ENCODE measurements around the gene LAD1. TPM values are rescaled to one million over a fixed set of nuclear protein-coding genes. Genes with fewer than 3 reads are reported as not detected.

The LAD1 gene
- total RNA-seq, 1 donor from 2014 or later, result 35.6 TPM

DNA sequence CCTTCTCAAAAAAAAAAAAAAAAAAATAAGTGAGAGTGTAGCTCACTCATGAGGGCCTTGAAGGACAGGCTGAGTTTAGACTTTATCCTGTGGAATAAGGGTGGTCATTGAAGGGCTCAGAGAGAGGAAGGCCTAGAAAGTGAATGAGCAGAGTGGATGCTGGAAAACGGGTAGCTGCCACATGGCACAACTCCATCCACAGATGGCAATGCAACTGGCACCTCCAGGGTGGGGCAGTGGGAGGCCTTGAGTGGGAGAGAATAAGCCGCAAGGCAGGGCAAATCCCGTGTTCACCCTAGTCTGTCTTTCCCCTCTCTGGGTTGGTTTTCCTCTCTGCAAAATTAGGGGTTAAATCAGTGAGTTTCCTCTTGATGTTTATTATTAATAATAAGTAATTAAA lies 19.3 kb upstream of the LAD1 start:
- DNase-seq, result no peak

DNA sequence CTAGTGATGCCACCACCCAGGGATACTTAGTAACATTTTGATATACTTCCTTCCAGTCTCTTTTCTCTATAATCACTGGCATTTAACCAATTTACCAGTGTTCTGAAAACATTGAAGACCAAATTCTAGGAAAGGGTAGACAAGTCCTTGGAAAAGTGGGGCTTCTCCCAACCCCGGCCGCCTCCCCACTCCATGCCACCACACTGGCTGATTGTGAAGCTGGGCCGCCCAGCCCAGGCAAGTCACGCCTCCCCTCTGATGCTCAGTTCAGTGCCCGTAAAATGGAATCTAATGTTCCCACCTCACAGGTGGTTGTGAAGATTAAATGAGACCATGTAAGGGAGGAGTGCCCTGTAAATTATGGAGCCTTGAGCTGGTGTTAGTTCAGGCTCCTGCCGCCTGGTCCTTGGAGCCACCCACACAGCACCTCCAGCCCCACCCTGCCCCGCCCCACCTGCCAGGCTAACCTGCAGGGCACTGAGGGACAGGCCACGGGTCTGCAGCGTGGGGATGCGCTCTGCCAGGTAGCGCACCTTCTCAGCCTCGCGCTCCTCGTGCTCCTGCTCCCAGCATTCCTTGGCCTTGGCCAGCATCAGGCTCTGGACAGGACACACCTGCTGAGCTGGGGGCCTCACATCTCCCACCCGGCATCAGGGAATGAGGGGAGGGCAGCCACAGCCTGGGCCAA lies 15.1 kb upstream of the LAD1 start:
- DNase-seq, result no peak

DNA sequence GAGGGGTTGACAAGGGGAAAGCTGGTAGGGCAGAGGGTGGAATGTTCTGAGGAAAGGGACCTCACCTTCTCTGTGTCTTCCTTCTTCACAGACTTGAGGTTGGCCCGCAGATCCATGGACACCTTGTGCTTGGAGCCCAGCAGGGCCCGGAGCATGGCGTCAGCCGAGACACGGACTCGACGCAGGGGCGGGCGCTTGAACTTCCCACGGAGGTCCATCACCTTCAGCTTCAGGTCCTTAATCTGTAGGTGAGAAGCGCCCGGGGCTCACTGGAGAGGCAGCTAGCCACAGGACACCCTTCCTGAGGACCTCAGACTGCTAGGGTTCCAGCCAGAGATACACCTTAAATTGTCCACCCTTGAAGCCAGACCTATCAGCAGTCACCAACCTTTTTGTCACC lies 12.2 kb upstream of the LAD1 start:
- no peak for DNase-seq

DNA sequence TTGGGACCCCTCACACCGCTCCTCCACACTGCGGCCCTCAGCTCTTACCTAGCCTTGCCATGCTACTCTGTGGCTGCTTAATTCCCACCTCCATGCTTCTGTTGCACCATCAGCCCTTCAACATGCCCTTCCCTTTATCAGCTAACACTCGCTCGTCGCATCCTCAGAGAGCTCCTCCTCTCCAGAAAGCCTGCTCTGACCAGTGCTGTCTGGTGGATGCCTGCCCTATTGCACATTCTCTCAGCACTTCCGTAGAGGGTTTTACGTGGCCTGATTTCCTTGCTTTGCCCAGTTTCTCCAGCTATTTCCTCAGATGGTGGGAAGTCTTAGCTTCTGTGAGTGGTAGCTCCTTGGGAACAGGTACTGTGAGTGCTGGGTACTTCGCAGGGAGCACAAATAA lies 10.3 kb upstream of the LAD1 start:
- DNase-seq, result no peak

DNA sequence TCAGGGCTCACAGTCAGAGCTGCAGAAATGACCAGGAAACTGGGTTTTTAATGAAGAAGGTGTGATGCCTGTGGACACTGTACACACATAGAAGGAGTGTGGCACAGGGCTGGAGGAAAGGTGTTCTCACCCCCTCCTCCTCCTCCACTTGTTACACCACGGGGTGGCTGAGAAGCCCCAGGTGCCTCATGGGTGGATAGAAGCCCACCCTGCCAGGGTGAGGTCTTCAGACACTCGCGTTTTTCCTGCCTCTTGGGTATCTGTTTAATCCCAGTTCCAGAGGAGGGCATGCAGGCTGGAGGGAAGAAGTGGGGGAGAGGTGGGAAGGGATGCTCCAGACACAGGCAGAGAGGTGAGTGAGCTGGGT lies 9.7 kb upstream of the LAD1 start:
- no peak for DNase-seq

DNA sequence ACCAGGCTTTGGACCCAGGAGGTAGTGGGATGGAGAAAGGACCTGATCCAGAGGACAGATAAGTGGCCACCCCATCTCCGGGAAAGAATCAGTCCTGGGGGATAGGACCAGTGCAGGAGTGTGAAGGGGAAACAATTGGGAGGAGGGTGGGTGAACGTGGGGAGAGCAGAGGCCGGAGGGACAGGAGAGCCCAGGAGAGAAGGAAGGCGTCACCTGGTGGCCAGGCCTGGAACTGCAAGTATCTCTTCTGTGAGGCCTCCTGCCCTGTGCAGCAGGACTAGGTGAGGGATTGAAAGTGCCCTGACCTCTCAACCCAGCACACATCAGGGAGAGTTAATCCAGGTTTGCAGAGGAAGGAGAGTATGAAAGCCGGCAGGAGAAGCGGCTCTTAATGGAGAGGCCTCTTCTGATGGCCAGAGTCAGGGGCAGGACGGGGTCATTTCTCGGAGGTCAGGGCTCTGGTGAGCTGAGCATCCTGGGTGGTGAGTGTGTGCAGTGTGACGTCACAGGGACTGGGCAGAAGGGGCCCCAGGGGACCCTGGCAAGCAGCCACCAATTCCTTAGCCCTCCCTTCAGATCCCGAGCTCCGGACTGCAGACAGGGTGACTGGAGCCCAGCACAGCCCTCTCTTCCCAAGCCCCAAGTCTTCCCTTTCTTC lies 9.2 kb upstream of the LAD1 start:
- DNase-seq, result peak; percentile 91

DNA sequence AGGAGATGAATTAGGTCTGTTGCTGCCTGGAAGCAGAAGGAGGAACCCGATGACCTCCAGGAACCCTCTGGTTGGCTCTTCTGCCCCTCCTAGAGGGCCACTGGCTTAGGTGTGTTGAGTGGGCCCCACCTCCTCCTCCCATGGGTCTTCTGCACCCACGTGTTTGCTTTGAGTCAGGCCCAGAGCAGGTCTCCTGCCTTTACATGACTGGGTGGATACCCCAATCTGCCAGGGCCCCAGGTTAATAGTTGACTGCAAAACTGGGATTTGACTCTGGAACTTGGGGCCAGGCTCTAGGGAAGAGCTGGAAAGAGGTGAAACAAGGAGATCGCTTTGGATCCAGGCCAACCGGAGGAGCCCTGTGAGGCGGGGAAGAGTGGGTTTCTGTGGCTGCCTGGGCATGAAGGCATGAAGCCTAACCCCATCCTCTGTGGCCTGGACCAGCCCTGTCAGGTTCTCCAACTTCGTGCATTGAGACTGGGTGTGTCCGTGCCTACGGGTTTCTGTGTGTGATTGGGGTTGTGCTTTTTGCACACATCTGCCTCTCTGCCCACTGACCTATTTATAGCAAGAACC lies 7.8 kb upstream of the LAD1 start:
- DNase-seq, result no peak

DNA sequence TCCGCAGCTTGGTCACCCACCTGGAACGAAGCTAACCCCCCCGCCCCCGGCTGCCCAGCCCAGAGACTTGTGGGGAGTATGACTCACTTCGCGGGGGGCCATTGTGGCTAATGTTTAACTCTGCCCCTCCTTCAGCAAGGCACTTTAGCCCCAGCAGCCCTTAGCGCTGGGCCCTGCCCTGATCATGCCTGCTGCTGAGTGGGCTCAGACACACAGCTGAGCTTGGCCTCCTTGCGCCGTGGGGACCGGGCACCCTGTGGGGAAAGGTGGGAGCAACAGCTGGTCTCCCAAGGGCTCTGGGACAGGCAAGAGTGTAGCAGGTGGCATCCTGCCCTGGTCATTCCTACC lies 6.3 kb upstream of the LAD1 start:
- no peak for DNase-seq

DNA sequence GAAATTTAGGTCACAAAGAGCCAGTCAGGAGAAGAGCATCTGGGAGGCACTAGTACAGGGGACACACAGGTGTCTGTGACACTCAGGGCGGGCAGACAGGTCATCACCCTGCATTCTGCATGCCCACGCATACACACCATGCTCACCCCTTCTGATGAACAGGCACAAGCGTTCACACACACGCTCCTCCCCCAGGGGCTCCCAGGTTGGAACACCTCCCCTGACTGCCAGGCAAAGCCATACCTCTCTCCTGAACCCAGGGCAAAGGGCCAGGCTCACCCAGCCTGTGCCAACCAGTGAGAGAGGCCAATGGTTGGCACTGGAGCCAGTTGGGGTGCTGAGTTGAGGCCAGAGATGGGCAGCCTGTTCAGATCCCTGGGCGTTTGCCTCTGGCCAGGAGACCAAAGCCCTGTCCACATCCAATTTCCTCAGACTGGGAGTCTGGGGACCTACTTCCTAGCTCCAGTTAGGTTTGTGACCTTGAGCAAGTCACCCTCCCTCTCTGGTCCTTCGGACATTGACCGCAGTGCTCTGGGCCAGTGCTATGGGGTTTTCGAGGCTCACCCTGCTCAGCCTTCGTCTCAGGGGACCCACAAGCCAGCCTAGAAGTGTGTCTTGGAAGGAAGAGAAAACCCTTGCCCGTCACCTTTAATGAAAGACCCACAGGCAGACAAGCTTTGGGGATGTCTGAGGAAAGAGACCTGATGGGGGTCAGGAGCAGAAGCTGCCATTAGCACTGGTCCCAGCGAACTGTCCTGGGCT lies 5.8 kb upstream of the LAD1 start:
- DNase-seq, result no peak

DNA sequence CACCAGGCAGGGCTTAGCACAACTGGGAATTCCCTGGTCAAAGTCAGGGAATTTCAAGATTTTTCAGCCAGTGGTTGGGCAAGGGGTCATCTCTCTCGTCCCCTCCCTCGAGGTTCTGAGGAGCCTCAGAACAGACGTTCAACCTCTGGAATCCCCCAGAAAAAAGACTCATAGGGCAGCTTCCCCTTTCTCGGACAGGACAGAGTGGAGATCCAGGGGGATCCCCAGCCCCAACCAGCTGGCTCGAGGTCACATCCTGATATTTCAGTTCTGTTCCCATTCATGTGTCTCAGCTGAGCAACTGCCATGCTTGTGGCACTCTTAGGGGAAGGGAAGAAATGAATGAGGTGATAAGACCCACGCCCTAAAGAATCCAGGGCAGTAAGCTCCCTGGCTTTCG lies 4.9 kb upstream of the LAD1 start:
- no peak for DNase-seq

DNA sequence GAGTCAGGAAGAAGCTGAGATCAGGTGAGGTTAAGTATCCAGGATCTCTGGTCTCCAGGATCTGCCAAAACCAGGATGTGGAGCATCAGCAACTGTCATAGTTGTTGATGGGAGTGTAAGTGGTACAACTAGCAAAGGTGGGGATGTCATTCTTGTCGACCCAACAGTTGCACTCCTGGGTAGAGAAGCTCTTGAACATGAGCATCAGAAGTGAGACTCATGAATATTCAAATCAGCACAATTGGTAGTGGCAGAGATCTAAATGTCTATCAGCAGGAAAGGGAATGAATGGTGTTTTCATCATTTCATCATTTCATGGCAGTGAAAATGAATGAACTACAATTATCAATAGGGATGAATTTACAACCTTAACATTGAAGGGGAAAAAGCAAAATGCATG lies 4.2 kb upstream of the LAD1 start:
- DNase-seq, result no peak

DNA sequence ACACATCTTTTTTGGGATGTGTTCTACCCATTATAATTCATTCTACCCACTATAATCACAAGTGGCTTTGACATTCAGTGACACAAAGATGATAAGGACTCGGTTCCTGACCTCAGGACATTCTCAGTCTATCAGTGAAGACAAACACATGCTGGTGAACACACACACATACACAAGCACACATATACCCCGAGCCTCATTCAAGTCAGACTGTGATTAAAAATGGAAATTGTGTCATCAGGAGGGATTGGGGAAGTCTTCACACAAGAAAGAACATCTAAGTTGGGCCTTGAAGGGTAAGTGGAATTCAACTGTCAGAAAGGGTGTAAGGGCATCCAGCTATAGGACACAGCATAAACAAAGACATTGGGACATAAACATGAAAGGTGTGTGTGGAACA lies 2.6 kb upstream of the LAD1 start:
- no peak for DNase-seq

DNA sequence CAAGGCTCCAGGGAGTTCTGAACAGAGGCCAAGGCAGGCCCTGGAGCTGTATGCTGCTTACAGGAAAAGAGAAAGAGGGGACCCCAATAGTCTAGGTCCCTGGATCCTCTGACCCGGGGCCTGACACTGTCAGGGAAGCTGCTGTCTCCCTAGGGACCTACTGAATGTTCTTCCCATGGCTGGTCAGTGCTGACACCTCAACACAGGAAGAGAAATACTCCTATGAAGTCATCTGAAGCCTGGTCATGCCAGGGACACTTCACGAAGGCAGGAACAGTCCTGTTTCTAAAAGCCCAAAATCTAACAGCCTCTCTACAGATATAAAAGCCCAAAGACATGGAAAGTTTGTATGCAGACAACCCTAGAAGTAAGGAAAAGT lies 1.7 kb upstream of the LAD1 start:
- DNase-seq, result no peak

DNA sequence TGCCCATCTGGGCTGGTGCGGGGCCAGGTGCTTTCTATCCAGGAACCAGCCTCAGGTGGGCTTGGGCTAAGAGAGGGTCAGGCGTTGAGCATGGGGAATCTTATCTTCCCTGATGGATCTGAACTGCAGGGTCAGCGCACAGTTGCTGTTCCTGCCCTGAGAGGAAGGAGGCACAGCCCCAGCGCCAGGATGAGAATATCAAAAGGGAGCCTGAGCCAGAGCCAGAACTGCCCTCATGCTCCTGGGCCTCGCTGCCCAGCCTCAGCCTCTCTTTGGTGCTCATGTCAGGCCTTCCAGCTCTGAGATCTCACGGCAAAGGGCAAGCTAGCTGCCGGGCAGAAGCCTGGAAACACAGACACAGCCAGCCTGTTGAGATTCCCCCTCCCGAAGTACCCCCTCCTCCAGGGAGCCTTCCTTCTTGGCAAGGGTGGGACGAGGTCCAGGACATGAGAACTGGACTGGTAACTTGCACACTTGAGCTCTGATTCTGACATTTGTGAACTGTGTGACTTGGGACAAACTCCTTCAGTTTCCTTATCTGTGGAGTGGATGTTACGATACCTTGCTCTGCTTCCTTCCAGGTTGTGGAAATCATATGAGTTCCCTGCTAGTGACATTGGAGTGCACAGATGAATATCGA lies 1.2 kb upstream of the LAD1 start:
- no peak for DNase-seq

DNA sequence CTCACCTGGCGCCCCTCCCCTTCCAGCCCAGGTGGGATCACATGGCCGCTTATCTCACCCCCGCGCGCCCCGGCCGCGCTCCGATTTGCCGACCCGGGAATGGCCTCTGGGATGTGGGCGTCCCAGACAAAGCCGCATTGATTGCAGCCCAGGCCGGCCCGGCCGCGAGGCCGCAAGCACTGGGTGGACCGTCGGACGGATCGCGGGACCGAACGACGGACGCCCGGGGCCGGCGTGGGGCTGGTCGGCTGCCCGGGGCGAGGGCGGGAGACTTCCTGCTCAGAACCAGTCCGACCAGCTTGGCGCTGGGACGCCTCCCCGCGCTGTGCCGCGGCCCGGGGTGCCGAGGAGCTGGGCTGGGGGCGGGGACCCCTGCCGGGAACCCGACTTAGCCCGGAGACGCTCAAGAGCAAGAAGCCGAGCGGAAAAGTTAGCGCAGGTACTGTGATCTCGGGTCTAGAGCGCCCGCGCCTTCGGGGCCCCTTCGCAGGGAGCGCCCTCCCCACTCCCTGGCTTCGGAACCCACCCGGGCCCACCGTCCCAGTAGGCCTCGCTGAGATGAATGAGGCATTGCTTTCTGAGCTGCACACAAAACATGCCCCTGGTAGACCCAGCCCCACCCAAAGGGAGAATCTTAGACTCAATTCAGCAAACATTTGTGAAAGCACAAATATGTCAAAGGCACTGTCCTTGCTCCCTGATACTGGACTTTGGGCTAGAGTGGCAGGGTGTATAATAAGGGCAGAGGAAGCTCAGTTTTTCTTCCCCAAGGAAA lies 415 bp upstream of the LAD1 start:
- no peak for DNase-seq

DNA sequence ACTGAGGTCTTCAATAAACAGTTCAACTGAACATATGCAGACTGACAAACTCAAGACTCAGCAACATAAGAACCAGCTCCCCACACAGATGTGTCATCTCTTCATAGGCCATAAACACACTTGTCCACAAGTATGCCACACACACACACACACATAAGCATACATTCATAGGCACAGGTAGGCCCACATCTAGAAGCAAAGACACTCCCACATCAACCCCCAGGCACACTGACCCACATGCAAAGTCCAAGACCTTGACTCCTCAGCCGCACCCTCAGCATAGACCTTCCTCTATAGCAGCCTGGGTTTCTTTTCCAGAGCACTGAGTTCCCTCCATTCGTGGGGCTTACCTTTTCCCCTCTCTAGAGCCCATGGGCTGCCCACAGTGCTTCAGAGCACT lies 1.4 kb downstream of the LAD1 start:
- no peak for DNase-seq

DNA sequence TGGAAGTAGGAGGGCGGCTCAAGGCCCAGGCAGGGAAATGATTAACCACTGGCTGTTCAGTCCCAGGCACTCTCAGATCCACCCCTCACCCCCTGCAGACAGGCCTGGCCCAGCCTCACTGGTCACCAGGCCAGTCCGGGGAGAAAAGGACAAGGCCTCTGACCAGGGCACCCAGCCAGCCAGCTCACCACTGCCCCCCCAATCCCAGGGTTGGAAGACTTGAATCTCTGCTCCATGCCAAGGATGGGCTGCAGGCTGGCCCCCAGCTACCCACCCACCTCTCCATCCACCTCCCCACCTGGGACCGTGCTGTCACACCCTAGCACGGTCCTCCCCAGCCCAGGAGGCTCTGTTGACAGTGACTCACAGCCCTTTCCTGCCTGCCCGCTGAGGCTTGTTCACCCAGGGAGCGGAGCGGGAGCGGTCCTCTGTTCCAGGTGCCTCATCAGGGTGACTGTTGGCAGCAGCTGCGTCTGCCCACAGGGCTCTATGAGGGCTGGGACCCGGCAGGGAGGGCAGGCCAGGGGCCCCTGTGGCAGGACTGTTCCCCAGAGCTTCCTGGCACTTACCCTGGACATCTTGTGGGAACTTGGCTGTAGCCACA lies 2.2 kb downstream of the LAD1 start:
- DNase-seq, result peak; percentile 59

DNA sequence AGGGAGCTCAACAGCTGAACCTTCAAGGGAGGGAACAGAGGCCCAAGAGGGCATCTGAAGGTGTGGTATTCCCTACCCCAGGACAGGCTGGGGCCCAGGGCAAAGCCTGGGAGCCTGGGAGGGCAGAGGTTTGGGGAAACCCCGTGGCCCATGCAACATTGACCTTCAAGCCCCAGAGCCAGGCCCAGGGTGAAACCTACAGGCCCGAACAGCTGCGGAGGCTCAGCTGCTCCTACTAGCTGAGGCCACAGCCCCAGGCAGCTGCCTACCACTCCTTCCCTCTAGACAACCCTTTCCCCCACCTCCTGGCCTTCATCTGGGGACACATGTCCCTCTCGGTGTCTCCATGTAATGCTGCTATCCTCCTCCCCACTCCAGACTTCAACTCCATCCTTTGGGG lies 3.2 kb downstream of the LAD1 start:
- DNase-seq, result peak; percentile 87

DNA sequence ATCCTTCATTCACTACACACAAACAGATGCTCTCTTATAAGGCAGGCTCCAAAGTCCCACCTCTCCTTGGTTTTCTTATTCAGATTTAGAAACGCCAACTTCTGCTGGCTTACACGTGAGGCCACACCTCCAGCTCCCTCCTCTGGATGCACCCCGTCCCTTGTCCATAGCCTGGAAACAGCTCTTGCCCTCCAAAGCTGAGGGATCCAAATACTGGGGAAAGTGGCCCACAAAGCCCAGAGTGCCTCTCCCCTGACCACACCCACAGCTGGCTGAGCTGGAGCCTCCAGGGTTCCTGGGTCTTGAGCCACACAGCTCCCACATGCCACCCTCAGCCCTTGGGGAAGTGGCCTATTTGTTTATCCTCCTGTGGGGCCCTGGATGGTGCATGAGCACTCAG lies 4.5 kb downstream of the LAD1 start:
- no peak for DNase-seq

DNA sequence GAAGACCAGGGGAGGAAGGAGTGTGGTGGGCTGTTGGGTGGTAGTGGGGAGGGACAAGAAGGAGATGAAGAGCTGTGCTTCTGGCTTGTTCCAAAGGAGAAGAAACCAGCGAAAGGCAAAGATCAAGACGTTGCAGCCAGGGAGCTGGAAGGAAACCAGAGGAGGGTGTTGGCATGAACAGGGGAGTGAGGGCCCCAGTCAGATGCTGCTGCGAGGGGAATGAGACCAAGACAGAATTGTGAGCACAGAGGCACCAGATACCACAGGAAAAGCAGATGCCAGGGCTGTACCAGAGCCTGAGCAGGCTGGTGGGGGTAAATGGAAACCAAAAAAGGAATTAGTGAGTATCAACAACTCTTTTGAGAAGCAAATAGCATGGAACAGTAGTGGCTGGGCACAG lies 6.0 kb downstream of the LAD1 start:
- peak; percentile 63 for DNase-seq

DNA sequence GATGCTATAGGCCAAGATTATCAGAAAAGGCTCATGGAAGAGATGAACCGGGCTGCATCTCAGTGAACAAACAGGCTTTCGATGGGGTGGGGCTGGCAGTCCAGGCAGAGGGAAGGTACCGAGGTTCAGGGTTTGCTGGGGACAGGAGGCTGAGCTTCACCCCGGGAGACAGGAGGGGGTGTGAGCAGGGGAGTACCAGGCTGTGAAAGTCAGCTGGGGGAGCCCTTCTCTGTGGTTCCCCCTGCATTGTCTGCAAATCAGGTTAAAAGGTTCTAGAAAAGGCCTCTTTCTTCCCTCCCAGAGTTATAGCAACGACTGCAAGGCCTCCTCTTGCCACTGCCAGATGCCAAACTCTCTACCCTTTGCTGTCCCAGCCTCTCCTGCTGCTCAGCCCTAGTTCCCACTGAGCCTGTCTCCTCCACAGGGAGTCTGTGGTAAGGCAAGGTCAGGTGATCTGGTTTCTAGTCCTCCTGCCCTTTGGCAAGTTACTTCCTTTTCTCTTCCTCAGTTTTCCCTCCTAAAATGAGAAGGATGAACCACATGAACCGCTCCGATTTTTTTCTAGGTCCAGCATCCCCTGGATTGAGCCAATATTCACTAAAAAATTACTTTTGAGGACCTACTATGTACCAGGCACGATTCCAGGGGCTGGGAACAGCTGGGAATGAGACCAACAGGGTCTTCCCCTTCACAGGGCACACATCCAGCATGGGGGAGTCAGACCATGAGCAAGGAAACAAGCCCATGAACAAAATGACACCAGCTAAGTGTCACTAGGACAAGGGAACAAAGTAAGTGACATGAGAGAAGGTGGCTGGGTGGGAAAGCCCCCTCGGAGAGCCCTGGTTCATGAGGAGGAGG lies 7.2 kb downstream of the LAD1 start:
- no peak for DNase-seq

All from tongue (tissue), 2 donors.